HL-60 (cell line): ENCODE measurements around the gene CCDC38.

ENCODE experiments used
- DNase-seq, 2 experiments: peaks; one replicate each; pipeline ENCODE4 v3.0.0-alpha.2; 2010 to 2020; ENCODE audit warnings: low read depth in 1 of 2, low spot score in 1 of 2
- H3K27ac ChIP-seq: fragments of 250-450 bp; sonication (Bioruptor Pico); replicated peaks from 2 replicates; pipeline ENCODE4 v1.5.1; 2020; ENCODE audit warnings: mild to moderate bottlenecking, moderate library complexity
- H3K27me3 ChIP-seq: fragments of 250-450 bp; sonication (Bioruptor Pico); 2 replicates; pipeline ENCODE4 v1.5.1; 2021; ENCODE audit warnings: mild to moderate bottlenecking, moderate library complexity; ENCODE audit not compliant: insufficient read depth, poor library complexity, severe bottlenecking
- H3K4me3 ChIP-seq: replicated peaks from 2 replicates; pipeline ENCODE4 v1.5.1; 2011; ENCODE audit warnings: mild to moderate bottlenecking, control low read depth, low read length; ENCODE audit not compliant: insufficient read depth
- CTCF ChIP-seq: IDR thresholded peaks from one replicate; pipeline ENCODE4 v1.5.1; 2011; ENCODE audit warnings: low read length, control low read depth, inconsistent platforms; ENCODE audit not compliant: insufficient read depth
- GABPA ChIP-seq: IDR thresholded peaks from 2 replicates; pipeline ENCODE4 v1.6.1; 2012; ENCODE audit warnings: low read depth
- POLR2AphosphoS5 ChIP-seq: IDR thresholded peaks from 2 replicates; pipeline ENCODE4 v1.6.1; 2012; ENCODE audit warnings: low read depth
- REST ChIP-seq: IDR thresholded peaks from 2 replicates; pipeline ENCODE4 v1.6.1; 2012; ENCODE audit warnings: low read depth; ENCODE audit not compliant: insufficient replicate concordance
- SPI1 ChIP-seq: IDR thresholded peaks from 2 replicates; pipeline ENCODE4 v1.6.1; 2012; ENCODE audit warnings: low read depth, mild to moderate bottlenecking, borderline replicate concordance

Gene CCDC38

GRCh38 chr12:95857156-95857555 is 85.3 kb downstream of the CCDC38 start:
- DNase-seq: no peak
- no peak overlapping the region for H3K4me3 ChIP-seq

GRCh38 chr12:95852133-95852532 is 90.3 kb downstream of the CCDC38 start:
- no peak for DNase-seq
- no peak overlapping the region for H3K27ac ChIP-seq
- H3K27me3 ChIP-seq: peaks cover 5% of the 10 kb centered on the region
- no peak for TF ChIP-seq CTCF
- no peak for TF ChIP-seq REST
- no peak for TF ChIP-seq SPI1
- TF ChIP-seq POLR2AphosphoS5: no peak
- no peak for TF ChIP-seq GABPA
- H3K4me3 ChIP-seq: no peak overlapping the region

More at GRCh38 chr12:95857156-95857555, 85.3 kb downstream of the CCDC38 start:
- no peak for TF ChIP-seq CTCF
- no peak for TF ChIP-seq POLR2AphosphoS5
- no peak for TF ChIP-seq SPI1
- no peak for TF ChIP-seq GABPA
- no peak for TF ChIP-seq REST
- Histone ChIP-seq H3K27ac (no peak overlapping the region), H3K27me3 (peaks cover 5% of the 10 kb centered on the region)

- peaks cover 5% of the 10 kb centered on the region for H3K27me3 ChIP-seq
- H3K4me3 ChIP-seq: no peak overlapping the region
- no peak overlapping the region for H3K27ac ChIP-seq
- TF ChIP-seq POLR2AphosphoS5 (no peak), REST (no peak), CTCF (no peak), GABPA (no peak), SPI1 (no peak)
- DNase-seq: no peak
Observed at GRCh38 chr12:95851606-95852005, 90.8 kb downstream of the CCDC38 start.
